Suprapubic skin (tissue), 3 donors: Measurements from ENCODE around the gene WASHC4.

Source experiments
- POLR2A ChIP-seq, 2 donors: fragments of 450-650 bp; IDR thresholded peaks; one replicate each; pipeline ENCODE4 v1.6.1; 2017; ENCODE audit warnings: antibody characterized with exemption in 2 of 2, mild to moderate bottlenecking in 2 of 2, moderate library complexity in 2 of 2
- TF ChIP-seq, protein P1 (sequence below), 2 donors: fragments of 200-600 bp in 1 of 2; fragments of 450-650 bp in 1 of 2; sonication (generic) in 1 of 2; IDR thresholded peaks; one replicate each; pipeline ENCODE4 v1.5.1; 2016 to 2019; ENCODE audit warnings: antibody characterized with exemption in 2 of 2, mild to moderate bottlenecking in 1 of 2, moderate library complexity in 1 of 2

DNA sequence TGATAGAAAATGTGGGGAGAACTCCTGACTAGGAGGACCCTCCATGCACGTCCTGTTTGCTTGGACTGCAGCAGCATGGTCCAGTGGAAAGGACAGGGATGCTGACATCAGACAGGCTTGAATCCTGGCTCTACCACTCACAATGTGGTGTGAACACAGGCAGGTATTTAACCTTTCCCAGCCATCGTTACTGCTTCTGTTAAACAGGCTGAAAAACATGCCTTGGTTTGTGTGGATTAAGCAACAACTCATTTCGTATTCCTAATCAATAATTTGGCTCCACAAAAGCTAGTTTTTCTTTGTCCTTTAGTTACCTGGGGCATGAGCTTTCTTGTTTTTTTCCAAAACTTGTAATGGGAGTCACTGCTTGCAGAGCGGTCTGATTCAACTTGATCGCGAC, 87.4 kb downstream of the WASHC4 start:
- TF ChIP-seq, protein P1, sequence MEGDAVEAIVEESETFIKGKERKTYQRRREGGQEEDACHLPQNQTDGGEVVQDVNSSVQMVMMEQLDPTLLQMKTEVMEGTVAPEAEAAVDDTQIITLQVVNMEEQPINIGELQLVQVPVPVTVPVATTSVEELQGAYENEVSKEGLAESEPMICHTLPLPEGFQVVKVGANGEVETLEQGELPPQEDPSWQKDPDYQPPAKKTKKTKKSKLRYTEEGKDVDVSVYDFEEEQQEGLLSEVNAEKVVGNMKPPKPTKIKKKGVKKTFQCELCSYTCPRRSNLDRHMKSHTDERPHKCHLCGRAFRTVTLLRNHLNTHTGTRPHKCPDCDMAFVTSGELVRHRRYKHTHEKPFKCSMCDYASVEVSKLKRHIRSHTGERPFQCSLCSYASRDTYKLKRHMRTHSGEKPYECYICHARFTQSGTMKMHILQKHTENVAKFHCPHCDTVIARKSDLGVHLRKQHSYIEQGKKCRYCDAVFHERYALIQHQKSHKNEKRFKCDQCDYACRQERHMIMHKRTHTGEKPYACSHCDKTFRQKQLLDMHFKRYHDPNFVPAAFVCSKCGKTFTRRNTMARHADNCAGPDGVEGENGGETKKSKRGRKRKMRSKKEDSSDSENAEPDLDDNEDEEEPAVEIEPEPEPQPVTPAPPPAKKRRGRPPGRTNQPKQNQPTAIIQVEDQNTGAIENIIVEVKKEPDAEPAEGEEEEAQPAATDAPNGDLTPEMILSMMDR (IDR thresholded peaks at IDR 0.05), result no peak
- no peak for TF ChIP-seq POLR2A (IDR thresholded peaks at IDR 0.05)
